Endodermal cell (in vitro differentiated cells): ENCODE measurements around the gene MAP3K21. TPM values are rescaled to one million over a fixed set of nuclear protein-coding genes. Genes with fewer than 3 reads are reported as not detected.

ENCODE experiments used
- DNase-seq: peaks from one replicate; pipeline ENCODE4 v3.0.0-alpha.2; 2017
- H3K27ac ChIP-seq: 2 replicates; pipeline ENCODE4 v1.5.1; 2013; ENCODE audit warnings: mild to moderate bottlenecking, low read depth, low read length, moderate library complexity
- H3K27me3 ChIP-seq: 2 replicates; pipeline ENCODE4 v1.6.1; 2013; ENCODE audit warnings: mild to moderate bottlenecking, low read length, moderate library complexity; ENCODE audit not compliant: insufficient read depth, control insufficient read depth, poor library complexity, severe bottlenecking
- H3K36me3 ChIP-seq: 2 replicates; pipeline ENCODE4 v1.7.0; 2013; ENCODE audit warnings: mild to moderate bottlenecking, low read length, moderate library complexity; ENCODE audit not compliant: control insufficient read depth, insufficient read depth
- H3K4me1 ChIP-seq: one replicate; pipeline ENCODE4 v1.7.0; 2013; ENCODE audit warnings: low read length; ENCODE audit not compliant: control insufficient read depth, insufficient read depth
- H3K4me3 ChIP-seq: 2 replicates; pipeline ENCODE4 v1.5.1; 2013; ENCODE audit warnings: mild to moderate bottlenecking, low read length, moderate library complexity
- H3K9ac ChIP-seq: 2 replicates; pipeline ENCODE4 v1.6.1; 2013; ENCODE audit warnings: mild to moderate bottlenecking, low read length, moderate library complexity; ENCODE audit not compliant: poor library complexity, severe bottlenecking; ENCODE audit errors: extremely low read depth
- H3K9me3 ChIP-seq: 2 replicates; pipeline ENCODE4 v1.6.1; 2013; ENCODE audit warnings: mild to moderate bottlenecking, low read length, moderate library complexity; ENCODE audit not compliant: control insufficient read depth
- H3K27ac Mint-ChIP-seq: 2 replicates; pipeline ENCODE4 v1.8.0; 2020; ENCODE audit warnings: mixed read lengths
- H3K27me3 Mint-ChIP-seq: 2 replicates; pipeline ENCODE4 v1.8.0; 2021; ENCODE audit warnings: mild to moderate bottlenecking, mixed read lengths; ENCODE audit not compliant: insufficient read depth
- H3K36me3 Mint-ChIP-seq: 2 replicates; pipeline ENCODE4 v1.8.0; 2020; ENCODE audit warnings: low read depth, mixed read lengths
- H3K4me1 Mint-ChIP-seq: 2 replicates; pipeline ENCODE4 v1.8.0; 2020; ENCODE audit warnings: mixed read lengths
- H3K4me3 Mint-ChIP-seq: 2 replicates; pipeline ENCODE4 v1.8.0; 2020; ENCODE audit warnings: mild to moderate bottlenecking, moderate library complexity, mixed read lengths
- H3K9me3 Mint-ChIP-seq: 2 replicates; pipeline ENCODE4 v1.8.0; 2020; ENCODE audit warnings: mild to moderate bottlenecking, mixed read lengths
- CTCF ChIP-seq: fragments of 200-600 bp; sonication (generic); conservative IDR thresholded peaks from 2 replicates; pipeline ENCODE4 v1.5.0; 2021; ENCODE audit warnings: antibody characterized with exemption, mild to moderate bottlenecking
- WGBS, 2 experiments: methylation state at CpG; one replicate each; pipeline versions ENCODE4 v1.1.5 to v1.1.7; 2013; ENCODE audit warnings: missing lambda C conversion rate in 2 of 2, mixed read lengths in 1 of 2; ENCODE audit not compliant: insufficient coverage in 1 of 2, insufficient read length in 1 of 2; 5-methylcytosine and 5-hydroxymethylcytosine counted together
- total RNA-seq, 2 donors: library from RNA; stranded (reverse); fragmentation: NEBNext Ultra II Directional in 1 of 2; extraction: Animal tissue kit (Norgen Biotek cat#: 25700) in 1 of 2; gene quantifications; 2 replicates in 1 of 2; 3 replicates in 1 of 2; pipeline ENCODE4 v1.2.1, GENCODE V29; 2021

Gene MAP3K21
- total RNA-seq, 2 donors from 2014 or later = 9.4 to 14.6 TPM

- 2 to 11% methylated on average over 14 to 44 of the region's 49 CpGs for WGBS, 2 experiments
- Mint-ChIP-seq H3K36me3 (no peaks in the 10 kb centered on the region), H3K4me3 (peak overlapping the region; percentile 64), H3K27ac (peak overlapping the region; percentile 36), H3K4me1 (peaks cover 6% of the 10 kb centered on the region), H3K9me3 (no peaks in the 10 kb centered on the region), H3K27me3 (peaks cover 43% of the 10 kb centered on the region)
- H3K27me3 ChIP-seq = peaks cover 51% of the 10 kb centered on the region
- no peak for TF ChIP-seq CTCF
- DNase-seq = peak; percentile 99
- H3K4me1 ChIP-seq = no peaks in the 10 kb centered on the region
- peak overlapping the region; percentile 81 for H3K4me3 ChIP-seq
- no peaks in the 10 kb centered on the region for H3K36me3 ChIP-seq
- H3K9me3 ChIP-seq = no peaks in the 10 kb centered on the region
- no peak overlapping the region for H3K27ac ChIP-seq
- no peak overlapping the region for H3K9ac ChIP-seq
Measured at GRCh38 chr1:233326811-233327650, 493 bp upstream of the MAP3K21 start.

- peak; percentile 82 for DNase-seq
- peak; percentile 15 for TF ChIP-seq CTCF
- peak overlapping the region; percentile 57 for H3K4me3 Mint-ChIP-seq
- H3K27me3 ChIP-seq = peaks cover 40% of the 10 kb centered on the region
- no peak overlapping the region for H3K27ac Mint-ChIP-seq
- H3K36me3 ChIP-seq = no peaks in the 10 kb centered on the region
- peak overlapping the region; percentile 81 for H3K4me3 ChIP-seq
- H3K4me1 Mint-ChIP-seq = peaks cover 6% of the 10 kb centered on the region
- H3K36me3 Mint-ChIP-seq = no peaks in the 10 kb centered on the region
- H3K9ac ChIP-seq = peak overlapping the region; percentile 25
- no peak overlapping the region for H3K27ac ChIP-seq
- no peaks in the 10 kb centered on the region for H3K9me3 Mint-ChIP-seq
- 1 to 5% methylated on average over 4 to 96 of the region's 96 CpGs for WGBS, 2 experiments
- H3K4me1 ChIP-seq = no peaks in the 10 kb centered on the region
- H3K9me3 ChIP-seq = no peaks in the 10 kb centered on the region
- peaks cover 37% of the 10 kb centered on the region for H3K27me3 Mint-ChIP-seq
Measured at GRCh38 chr1:233328142-233328921, 808 bp downstream of the MAP3K21 start.

GRCh38 chr1:233331676-233332519, 4.4 kb downstream of the MAP3K21 start:
- 92 to 98% methylated on average over 7 to 8 of the region's 8 CpGs for WGBS, 2 experiments

More at GRCh38 chr1:233331676-233332519, 4.4 kb downstream of the MAP3K21 start:
- Mint-ChIP-seq H3K27ac (no peak overlapping the region), H3K4me3 (no peak overlapping the region), H3K27me3 (peaks cover 17% of the 10 kb centered on the region), H3K36me3 (no peaks in the 10 kb centered on the region), H3K4me1 (peaks cover 6% of the 10 kb centered on the region), H3K9me3 (no peaks in the 10 kb centered on the region)
- Histone ChIP-seq H3K9me3 (no peaks in the 10 kb centered on the region), H3K27ac (no peak overlapping the region), H3K4me1 (no peaks in the 10 kb centered on the region), H3K9ac (no peak overlapping the region), H3K27me3 (peaks cover 18% of the 10 kb centered on the region), H3K4me3 (no peak overlapping the region), H3K36me3 (no peaks in the 10 kb centered on the region)
- DNase-seq = no peak
- no peak for TF ChIP-seq CTCF
